K562 (cell line): ENCODE data around the gene CNFN. TPM values are rescaled to one million over a fixed set of nuclear protein-coding genes. Genes with fewer than 3 reads are reported as not detected.

Experiments
- BMI1 ChIP-seq: fragments of 150-350 bp; IDR thresholded peaks from 2 replicates; pipeline ENCODE4 v1.6.1; 2014; ENCODE audit warnings: low read length
- C11orf30 ChIP-seq: fragments of 450-650 bp; IDR thresholded peaks from 2 replicates; pipeline ENCODE4 v1.6.1; 2016; ENCODE audit warnings: low read depth, mild to moderate bottlenecking
- CCNT2 ChIP-seq: IDR thresholded peaks from 2 replicates; pipeline ENCODE4 v1.6.1; 2011; ENCODE audit warnings: borderline replicate concordance, low read depth, mild to moderate bottlenecking, moderate library complexity, mixed read lengths, low read length; ENCODE audit not compliant: insufficient read length; ENCODE audit errors: extremely low read depth
- CREM ChIP-seq: IDR thresholded peaks from 2 replicates; pipeline ENCODE4 v1.6.1; 2014; ENCODE audit warnings: antibody characterized with exemption, low read depth
- CTCFL ChIP-seq: IDR thresholded peaks from 2 replicates; pipeline ENCODE4 v1.6.1; 2011; ENCODE audit warnings: borderline replicate concordance, low read depth, mild to moderate bottlenecking, moderate library complexity, low read length; ENCODE audit not compliant: insufficient read depth, poor library complexity, severe bottlenecking
- CXXC5 ChIP-seq: fragments of 250-450 bp; sonication (Bioruptor Pico); IDR thresholded peaks from 2 replicates; pipeline ENCODE4 v1.8.0; 2022; ENCODE audit warnings: inconsistent platforms, mild to moderate bottlenecking, moderate library complexity
- MYC ChIP-seq, 2 experiments: fragments of 250-450 bp in 1 of 2; sonication (Bioruptor Pico) in 1 of 2; IDR thresholded peaks; 2 replicates each; pipeline versions ENCODE4 v1.5.1 to v1.6.1; 2012 to 2021; ENCODE audit warnings: low read depth in 2 of 2, borderline replicate concordance in 1 of 2, improper control_type of control experiment in 1 of 2, low read length in 1 of 2, mild to moderate bottlenecking in 1 of 2, moderate library complexity in 1 of 2
- NR2C2 ChIP-seq, 2 experiments: fragments of 200-800 bp in 1 of 2; sonication (Bioruptor generic) in 1 of 2; sonication (generic) in 1 of 2; formaldehyde crosslinking in 1 of 2; IDR thresholded peaks; 2 replicates each; pipeline versions ENCODE4 v1.6.1 to v1.8.0; 2016 to 2022; ENCODE audit warnings: mild to moderate bottlenecking in 1 of 2, missing compliant biosample characterization in 1 of 2, missing genetic modification characterization in 1 of 2, missing genetic modification reagents in 1 of 2
- POLR2G ChIP-seq: fragments of 200-400 bp; formaldehyde crosslinking; IDR thresholded peaks from 2 replicates; pipeline ENCODE4 v1.6.1; 2017; ENCODE audit warnings: low read depth, mild to moderate bottlenecking, antibody characterized with exemption, low read length, moderate library complexity
- RCOR1 ChIP-seq, 2 experiments: IDR thresholded peaks; 2 replicates each; pipeline ENCODE4 v1.6.1; 2012; ENCODE audit warnings: low read depth in 2 of 2, low read length in 2 of 2, borderline replicate concordance in 1 of 2, improper control_type of control experiment in 1 of 2
- VEZF1 ChIP-seq: fragments of 200-800 bp; sonication (Bioruptor generic); IDR thresholded peaks from 2 replicates; pipeline ENCODE4 v1.6.1; 2017; ENCODE audit warnings: missing genetic modification characterization, missing compliant biosample characterization
- polyA plus RNA-seq, 8 experiments: library from polyadenylated mRNA; depleted of rRNA in 4 of 8; stranded (reverse) in 5 of 8; unstranded in 3 of 8; fragments of >200 nt; fragmentation: Nextera tagmentation in 2 of 8; fragmentation: Illumina TruSeq in 1 of 8; extraction: Ambion mirVana in 2 of 8; extraction: Trizol in 1 of 8; gene quantifications; 2 replicates each; pipeline versions ENCODE4 v1.2.1 to v1.2.3, GENCODE V29; 2011 to 2014; ENCODE audit warnings: inconsistent platforms in 1 of 8, missing spikeins in 1 of 8
- total RNA-seq, 7 experiments: library from RNA; depleted of rRNA in 6 of 7; stranded (reverse); fragments of >200 nt in 6 of 7; fragmentation: Illumina TruSeq in 2 of 7; extraction: Trizol in 2 of 7; gene quantifications; 2 replicates each; pipeline versions ENCODE4 v1.2.1 to v1.2.3, GENCODE V29; 2011 to 2021; ENCODE audit warnings: low replicate concordance in 1 of 7
- TF ChIP-seq, protein P1 (sequence below): fragments of 250-450 bp; sonication (Bioruptor Pico); IDR thresholded peaks from 2 replicates; pipeline ENCODE4 v1.4.0; 2020; ENCODE audit warnings: mild to moderate bottlenecking
- TF ChIP-seq, protein P2 (sequence below), 3 experiments: IDR thresholded peaks in 2 of 3; conservative IDR thresholded peaks in 1 of 3; 2 replicates each; pipeline ENCODE4 v1.5.1; 2011 to 2012; ENCODE audit warnings: low read length in 3 of 3, mild to moderate bottlenecking in 3 of 3, control low read depth in 2 of 3, improper control_type of control experiment in 1 of 3, inconsistent platforms in 1 of 3, low read depth in 1 of 3, mixed read lengths in 1 of 3, moderate library complexity in 1 of 3; ENCODE audit not compliant: insufficient read depth in 2 of 3
- TF ChIP-seq, protein P3 (sequence below): sonication (generic); formaldehyde crosslinking; IDR thresholded peaks from 2 replicates; pipeline ENCODE4 v1.4.0; 2020; ENCODE audit warnings: mild to moderate bottlenecking, missing genetic modification reagents

CNFN gene
- total and polyA plus RNA-seq, 9 of the 15 experiments (the other 6 are each of a cell fraction or from before 2014, with no cell fraction given): 0.18 to 0.52 (median 0.27) TPM; not detected in 5

- TF ChIP-seq MYC (IDR thresholded peaks at IDR 0.05; ENCODE audit: low read depth, low read length) (0 out of 2 replicates have a peak, but pooled peaks have one; percentile 27), MYC (CRISPR knock-in tag; IDR thresholded peaks at IDR 0.05; ENCODE audit: borderline replicate concordance, low read depth) (no peak), CCNT2 (peak; percentile 31), CREM (peak; percentile 33), VEZF1 (peak; percentile 41; the same call in 1 of the 2 replicates), POLR2G (peak; percentile 50), NR2C2 (CRISPR knock-in tag; IDR thresholded peaks at IDR 0.05) (no peak), NR2C2 (tag; IDR thresholded peaks at IDR 0.05) (0 out of 2 replicates have a peak, but pooled peaks have one; percentile 16), C11orf30 (no peak), CXXC5 (CRISPR knock-in tag) (peak; percentile 28; the same call in 1 of the 2 replicates), CTCFL (peak; percentile 46), BMI1 (no peak), RCOR1 (IDR thresholded peaks at IDR 0.05; ENCODE audit: borderline replicate concordance in 1 of 2, low read depth in 2 of 2, low read length in 2 of 2) (0 out of 4 replicates have a peak, but pooled peaks of 1 of the 2 experiments have one; percentile 19)
- TF ChIP-seq, protein P1, sequence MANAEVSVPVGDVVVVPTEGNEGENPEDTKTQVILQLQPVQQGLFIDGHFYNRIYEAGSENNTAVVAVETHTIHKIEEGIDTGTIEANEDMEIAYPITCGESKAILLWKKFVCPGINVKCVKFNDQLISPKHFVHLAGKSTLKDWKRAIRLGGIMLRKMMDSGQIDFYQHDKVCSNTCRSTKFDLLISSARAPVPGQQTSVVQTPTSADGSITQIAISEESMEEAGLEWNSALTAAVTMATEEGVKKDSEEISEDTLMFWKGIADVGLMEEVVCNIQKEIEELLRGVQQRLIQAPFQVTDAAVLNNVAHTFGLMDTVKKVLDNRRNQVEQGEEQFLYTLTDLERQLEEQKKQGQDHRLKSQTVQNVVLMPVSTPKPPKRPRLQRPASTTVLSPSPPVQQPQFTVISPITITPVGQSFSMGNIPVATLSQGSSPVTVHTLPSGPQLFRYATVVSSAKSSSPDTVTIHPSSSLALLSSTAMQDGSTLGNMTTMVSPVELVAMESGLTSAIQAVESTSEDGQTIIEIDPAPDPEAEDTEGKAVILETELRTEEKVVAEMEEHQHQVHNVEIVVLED: peak; percentile 15; the same call in 1 of the 2 replicates
- TF ChIP-seq, protein P2, sequence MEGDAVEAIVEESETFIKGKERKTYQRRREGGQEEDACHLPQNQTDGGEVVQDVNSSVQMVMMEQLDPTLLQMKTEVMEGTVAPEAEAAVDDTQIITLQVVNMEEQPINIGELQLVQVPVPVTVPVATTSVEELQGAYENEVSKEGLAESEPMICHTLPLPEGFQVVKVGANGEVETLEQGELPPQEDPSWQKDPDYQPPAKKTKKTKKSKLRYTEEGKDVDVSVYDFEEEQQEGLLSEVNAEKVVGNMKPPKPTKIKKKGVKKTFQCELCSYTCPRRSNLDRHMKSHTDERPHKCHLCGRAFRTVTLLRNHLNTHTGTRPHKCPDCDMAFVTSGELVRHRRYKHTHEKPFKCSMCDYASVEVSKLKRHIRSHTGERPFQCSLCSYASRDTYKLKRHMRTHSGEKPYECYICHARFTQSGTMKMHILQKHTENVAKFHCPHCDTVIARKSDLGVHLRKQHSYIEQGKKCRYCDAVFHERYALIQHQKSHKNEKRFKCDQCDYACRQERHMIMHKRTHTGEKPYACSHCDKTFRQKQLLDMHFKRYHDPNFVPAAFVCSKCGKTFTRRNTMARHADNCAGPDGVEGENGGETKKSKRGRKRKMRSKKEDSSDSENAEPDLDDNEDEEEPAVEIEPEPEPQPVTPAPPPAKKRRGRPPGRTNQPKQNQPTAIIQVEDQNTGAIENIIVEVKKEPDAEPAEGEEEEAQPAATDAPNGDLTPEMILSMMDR (IDR thresholded peaks at IDR 0.05 in 2 of 3, conservative IDR thresholded peaks at IDR 0.05 in 1 of 3; ENCODE audit: insufficient read depth in 2 of 3, low read depth in 1 of 3, low read length in 3 of 3): peak; percentile 85 to 88 (median 85)
- TF ChIP-seq, protein P3, sequence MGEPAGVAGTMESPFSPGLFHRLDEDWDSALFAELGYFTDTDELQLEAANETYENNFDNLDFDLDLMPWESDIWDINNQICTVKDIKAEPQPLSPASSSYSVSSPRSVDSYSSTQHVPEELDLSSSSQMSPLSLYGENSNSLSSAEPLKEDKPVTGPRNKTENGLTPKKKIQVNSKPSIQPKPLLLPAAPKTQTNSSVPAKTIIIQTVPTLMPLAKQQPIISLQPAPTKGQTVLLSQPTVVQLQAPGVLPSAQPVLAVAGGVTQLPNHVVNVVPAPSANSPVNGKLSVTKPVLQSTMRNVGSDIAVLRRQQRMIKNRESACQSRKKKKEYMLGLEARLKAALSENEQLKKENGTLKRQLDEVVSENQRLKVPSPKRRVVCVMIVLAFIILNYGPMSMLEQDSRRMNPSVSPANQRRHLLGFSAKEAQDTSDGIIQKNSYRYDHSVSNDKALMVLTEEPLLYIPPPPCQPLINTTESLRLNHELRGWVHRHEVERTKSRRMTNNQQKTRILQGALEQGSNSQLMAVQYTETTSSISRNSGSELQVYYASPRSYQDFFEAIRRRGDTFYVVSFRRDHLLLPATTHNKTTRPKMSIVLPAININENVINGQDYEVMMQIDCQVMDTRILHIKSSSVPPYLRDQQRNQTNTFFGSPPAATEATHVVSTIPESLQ (CRISPR knock-in tag): no peak
Observed at GRCh38 chr19:42401365-42402303, 11.5 kb upstream of the CNFN start (continued).
